GM12878 (cell line): ENCODE results near the gene FBXO3. TPM values are rescaled to one million over a fixed set of nuclear protein-coding genes. Genes with fewer than 3 reads are reported as not detected.

Experiments
- MAX ChIP-seq: IDR thresholded peaks from 2 replicates; pipeline ENCODE4 v1.6.1; 2012; ENCODE audit warnings: low read depth, low read length, improper control_type of control experiment
- PRDM15 ChIP-seq: fragments of 450-650 bp; formaldehyde crosslinking; IDR thresholded peaks from 2 replicates; pipeline ENCODE4 v1.4.0; 2020; ENCODE audit warnings: mild to moderate bottlenecking, moderate library complexity
- REST ChIP-seq: IDR thresholded peaks from 2 replicates; pipeline ENCODE4 v1.6.1; 2012; ENCODE audit warnings: mild to moderate bottlenecking, low read depth, low read length
- SUZ12 ChIP-seq: fragments of 200-600 bp; sonication (generic); IDR thresholded peaks from one replicate; pipeline ENCODE4 v1.6.1; 2018; ENCODE audit warnings: antibody characterized with exemption, mild to moderate bottlenecking; ENCODE audit not compliant: unreplicated experiment
- ZBED1 ChIP-seq: IDR thresholded peaks from 2 replicates; pipeline ENCODE4 v1.6.1; 2016; ENCODE audit warnings: borderline replicate concordance
- polyA plus RNA-seq, 11 experiments: library from polyadenylated mRNA; depleted of rRNA in 4 of 11; unstranded in 6 of 11; stranded (reverse) in 5 of 11; fragments of >200 nt; fragmentation: Nextera tagmentation in 4 of 11; fragmentation: Illumina TruSeq in 1 of 11; extraction: Ambion mirVana in 4 of 11; extraction: Trizol in 1 of 11; gene quantifications; 1 replicate in 1 of 11; 2 replicates in 10 of 11; pipeline versions ENCODE4 v1.2.1 to v1.2.3, GENCODE V29; 2011 to 2016; ENCODE audit warnings: inconsistent platforms in 2 of 11, missing spikeins in 2 of 11, low read depth in 1 of 11
- total RNA-seq, 4 experiments: library from RNA; depleted of rRNA in 3 of 4; stranded (reverse); fragments of >200 nt in 3 of 4; fragmentation: Illumina TruSeq in 1 of 4; extraction: Trizol in 1 of 4; gene quantifications; 2 replicates each; pipeline versions ENCODE4 v1.2.1 to v1.2.3, GENCODE V29; 2013 to 2021

The FBXO3 gene
- total and polyA plus RNA-seq, 10 of the 15 experiments (the other 5 are each of a cell fraction or from before 2014, with no cell fraction given), result 8.9 to 33.4 (median 13.8) TPM

DNA sequence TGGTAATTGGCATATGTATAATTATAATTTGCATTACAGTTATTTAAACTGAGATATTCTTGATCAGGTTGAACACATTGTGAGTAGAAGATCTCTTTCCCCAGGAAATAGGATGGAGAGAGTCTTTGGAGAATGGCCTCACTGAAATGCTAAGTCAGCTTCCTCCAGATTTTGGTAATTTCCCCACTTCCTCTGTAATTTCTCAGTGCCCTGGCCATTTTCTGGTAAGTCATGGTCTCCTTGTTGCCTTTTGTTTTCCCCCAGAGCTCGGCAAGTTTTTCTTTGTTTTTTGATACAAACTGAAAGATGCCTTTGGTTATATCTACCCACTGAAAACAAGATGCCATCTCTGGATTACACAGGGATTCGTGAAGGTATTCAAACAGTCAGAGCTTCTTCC, 12.8 kb upstream of the FBXO3 start (continued):
- no peak for TF ChIP-seq MAX
- TF ChIP-seq ZBED1, result no peak
- TF ChIP-seq REST, result no peak
- TF ChIP-seq PRDM15 (CRISPR knock-in tag), result no peak
- TF ChIP-seq SUZ12, result no peak
